ENCODE results near the gene C10orf67.

DNA sequence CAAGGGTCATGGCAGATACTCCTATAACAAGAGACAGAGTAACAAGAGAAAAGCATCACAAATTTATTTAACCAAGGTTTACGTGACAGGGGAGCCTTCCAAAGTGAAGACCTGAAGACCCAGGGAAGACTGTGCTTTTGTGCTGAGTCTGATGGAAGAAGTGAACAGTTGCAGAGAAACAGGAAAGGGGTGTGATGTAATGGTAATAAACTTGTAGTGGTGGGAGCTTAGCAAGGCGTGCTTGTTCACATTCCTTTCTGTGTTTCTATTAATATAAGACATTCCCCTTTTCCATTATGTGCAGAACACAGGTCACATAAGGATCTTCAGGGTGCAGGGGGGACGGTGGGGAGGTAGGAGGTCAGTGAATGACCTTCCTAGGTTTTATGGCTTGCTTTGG lies 25.5 kb upstream of the C10orf67 start:
- TF ChIP-seq, protein P1, sequence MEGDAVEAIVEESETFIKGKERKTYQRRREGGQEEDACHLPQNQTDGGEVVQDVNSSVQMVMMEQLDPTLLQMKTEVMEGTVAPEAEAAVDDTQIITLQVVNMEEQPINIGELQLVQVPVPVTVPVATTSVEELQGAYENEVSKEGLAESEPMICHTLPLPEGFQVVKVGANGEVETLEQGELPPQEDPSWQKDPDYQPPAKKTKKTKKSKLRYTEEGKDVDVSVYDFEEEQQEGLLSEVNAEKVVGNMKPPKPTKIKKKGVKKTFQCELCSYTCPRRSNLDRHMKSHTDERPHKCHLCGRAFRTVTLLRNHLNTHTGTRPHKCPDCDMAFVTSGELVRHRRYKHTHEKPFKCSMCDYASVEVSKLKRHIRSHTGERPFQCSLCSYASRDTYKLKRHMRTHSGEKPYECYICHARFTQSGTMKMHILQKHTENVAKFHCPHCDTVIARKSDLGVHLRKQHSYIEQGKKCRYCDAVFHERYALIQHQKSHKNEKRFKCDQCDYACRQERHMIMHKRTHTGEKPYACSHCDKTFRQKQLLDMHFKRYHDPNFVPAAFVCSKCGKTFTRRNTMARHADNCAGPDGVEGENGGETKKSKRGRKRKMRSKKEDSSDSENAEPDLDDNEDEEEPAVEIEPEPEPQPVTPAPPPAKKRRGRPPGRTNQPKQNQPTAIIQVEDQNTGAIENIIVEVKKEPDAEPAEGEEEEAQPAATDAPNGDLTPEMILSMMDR (IDR thresholded peaks at IDR 0.05), result no peak
- TF ChIP-seq POLR2A (IDR thresholded peaks at IDR 0.05), result no peak

Data from uterus (tissue), 2 donors.